H9 (cell line): ENCODE data around the gene PDPK1. TPM values are rescaled to one million over a fixed set of nuclear protein-coding genes. Genes with fewer than 3 reads are reported as not detected.

Source experiments
- DNase-seq: peaks from one replicate; pipeline ENCODE4 v3.0.0-alpha.2; 2017
- H2AFZ ChIP-seq: one replicate; pipeline ENCODE4 v1.6.1; 2013; ENCODE audit warnings: mild to moderate bottlenecking, low read length, control low read depth, moderate library complexity
- H2AK5ac ChIP-seq: 2 replicates; pipeline ENCODE4 v1.6.1; 2013; ENCODE audit warnings: low read length, control low read depth, mixed read lengths; ENCODE audit not compliant: insufficient read length
- H2BK120ac ChIP-seq: one replicate; pipeline ENCODE4 v1.6.1; 2013; ENCODE audit warnings: low read depth, mild to moderate bottlenecking, low read length, control low read depth, inconsistent platforms; ENCODE audit not compliant: poor library complexity, severe bottlenecking
- H2BK12ac ChIP-seq: 2 replicates; pipeline ENCODE4 v1.6.1; 2013; ENCODE audit warnings: low read length, control low read depth, mixed read lengths, low read depth; ENCODE audit not compliant: insufficient read length
- H2BK15ac ChIP-seq: 2 replicates; pipeline ENCODE4 v1.6.1; 2013; ENCODE audit warnings: low read depth, low read length, control low read depth
- H2BK20ac ChIP-seq: one replicate; pipeline ENCODE4 v1.6.1; 2013; ENCODE audit warnings: low read depth, mild to moderate bottlenecking, low read length, control low read depth, inconsistent platforms; ENCODE audit not compliant: poor library complexity, severe bottlenecking
- H2BK5ac ChIP-seq: 2 replicates; pipeline ENCODE4 v1.6.1; 2013; ENCODE audit warnings: low read length, control low read depth, mixed read lengths; ENCODE audit not compliant: insufficient read length
- H3K14ac ChIP-seq: 2 replicates; pipeline ENCODE4 v1.6.1; 2013; ENCODE audit warnings: low read length, control low read depth; ENCODE audit not compliant: insufficient read depth
- H3K18ac ChIP-seq: 2 replicates; pipeline ENCODE4 v1.6.1; 2013; ENCODE audit warnings: low read depth, mild to moderate bottlenecking, mixed read lengths, low read length, control low read depth; ENCODE audit not compliant: insufficient read length
- H3K23ac ChIP-seq: 2 replicates; pipeline ENCODE4 v1.6.1; 2013; ENCODE audit warnings: low read length, control low read depth, mixed read lengths, low read depth; ENCODE audit not compliant: insufficient read length
- H3K23me2 ChIP-seq: 2 replicates; pipeline ENCODE4 v1.6.1; 2013; ENCODE audit warnings: low read depth, mild to moderate bottlenecking, mixed read lengths, low read length, control low read depth; ENCODE audit not compliant: insufficient read length, poor library complexity, severe bottlenecking
- H3K27ac ChIP-seq: 2 replicates; pipeline ENCODE4 v1.5.1; 2013; ENCODE audit warnings: low read length, control low read depth, mixed read lengths, low read depth; ENCODE audit not compliant: insufficient read length
- H3K27me3 ChIP-seq: 2 replicates; pipeline ENCODE4 v1.6.1; 2013; ENCODE audit warnings: low read length, control low read depth, inconsistent platforms; ENCODE audit not compliant: insufficient read depth
- H3K4ac ChIP-seq: 2 replicates; pipeline ENCODE4 v1.6.1; 2013; ENCODE audit warnings: low read depth, mild to moderate bottlenecking, control low read depth, inconsistent platforms, low read length, moderate library complexity
- H3K4me1 ChIP-seq: 2 replicates; pipeline ENCODE4 v1.6.1; 2013; ENCODE audit warnings: low read length, control low read depth, inconsistent platforms; ENCODE audit not compliant: insufficient read depth
- H3K4me2 ChIP-seq: 2 replicates; pipeline ENCODE4 v1.6.1; 2013; ENCODE audit warnings: low read length, control low read depth, mixed read lengths; ENCODE audit not compliant: insufficient read length, insufficient read depth
- H3K56ac ChIP-seq: 2 replicates; pipeline ENCODE4 v1.6.1; 2013; ENCODE audit warnings: low read depth, mild to moderate bottlenecking, mixed read lengths, low read length, control low read depth; ENCODE audit not compliant: insufficient read length
- H3K79me1 ChIP-seq: 2 replicates; pipeline ENCODE4 v1.6.1; 2013; ENCODE audit warnings: low read depth, mild to moderate bottlenecking, moderate library complexity, low read length, control low read depth, inconsistent platforms; ENCODE audit not compliant: insufficient read depth, poor library complexity, severe bottlenecking
- H3K79me2 ChIP-seq: 2 replicates; pipeline ENCODE4 v1.6.1; 2013; ENCODE audit warnings: low read length, control low read depth, inconsistent platforms; ENCODE audit not compliant: insufficient read depth
- H3K9ac ChIP-seq: 2 replicates; pipeline ENCODE4 v1.6.1; 2013; ENCODE audit warnings: low read length, control low read depth, mixed read lengths; ENCODE audit not compliant: insufficient read length; ENCODE audit errors: extremely low read depth
- H3K9me3 ChIP-seq: one replicate; pipeline ENCODE4 v1.6.1; 2013; ENCODE audit warnings: low read depth, low read length, inconsistent platforms; ENCODE audit not compliant: control insufficient read depth
- H3T11ph ChIP-seq: one replicate; pipeline ENCODE4 v1.6.1; 2013; ENCODE audit warnings: mild to moderate bottlenecking, low read length, control low read depth, inconsistent platforms
- H4K20me1 ChIP-seq: one replicate; pipeline ENCODE4 v1.6.1; 2013; ENCODE audit not compliant: control insufficient read depth, insufficient read length, insufficient read depth
- H4K5ac ChIP-seq: 2 replicates; pipeline ENCODE4 v1.6.1; 2013; ENCODE audit warnings: low read depth, mild to moderate bottlenecking, mixed read lengths, low read length, control low read depth; ENCODE audit not compliant: insufficient read length
- H4K8ac ChIP-seq: replicated peaks from 2 replicates; pipeline ENCODE4 v1.6.1; 2013; ENCODE audit warnings: low read length, control low read depth, mixed read lengths, low read depth; ENCODE audit not compliant: insufficient read length
- H4K91ac ChIP-seq: 2 replicates; pipeline ENCODE4 v1.6.1; 2013; ENCODE audit warnings: low read depth, mild to moderate bottlenecking, moderate library complexity, mixed read lengths, low read length, control low read depth; ENCODE audit not compliant: insufficient read length
- H3K27ac Mint-ChIP-seq, 3 experiments: 2 replicates in 2 of 3; 3 replicates in 1 of 3; pipeline ENCODE4 v1.8.0; 2020 to 2021; ENCODE audit warnings: mixed read lengths in 3 of 3, mild to moderate bottlenecking in 1 of 3, moderate library complexity in 1 of 3
- H3K27me3 Mint-ChIP-seq: 2 replicates; pipeline ENCODE4 v1.8.0; 2021; ENCODE audit warnings: low read depth, mild to moderate bottlenecking, moderate library complexity, mixed read lengths
- H3K36me3 Mint-ChIP-seq, 3 experiments: 2 replicates in 2 of 3; 3 replicates in 1 of 3; pipeline ENCODE4 v1.8.0; 2020 to 2021; ENCODE audit warnings: low read depth in 3 of 3, mixed read lengths in 3 of 3; ENCODE audit not compliant: insufficient read depth in 1 of 3
- H3K4me1 Mint-ChIP-seq, 2 experiments: 2 replicates each; pipeline ENCODE4 v1.8.0; 2020; ENCODE audit warnings: mixed read lengths in 2 of 2
- H3K4me3 Mint-ChIP-seq, 2 experiments: 2 replicates in 1 of 2; 3 replicates in 1 of 2; pipeline ENCODE4 v1.8.0; 2020 to 2021; ENCODE audit warnings: mild to moderate bottlenecking in 2 of 2, mixed read lengths in 2 of 2, moderate library complexity in 1 of 2
- H3K9me3 Mint-ChIP-seq, 2 experiments: 2 replicates in 1 of 2; 3 replicates in 1 of 2; pipeline ENCODE4 v1.8.0; 2020; ENCODE audit warnings: mild to moderate bottlenecking in 2 of 2, mixed read lengths in 2 of 2, moderate library complexity in 1 of 2
- WGBS: extraction: QIAGEN DNeasy Blood & Tissue Kit; methylation state at CpG from one replicate; pipeline ENCODE4 v1.1.7; 2013; ENCODE audit warnings: missing lambda C conversion rate, low lambda C conversion rate, mixed read lengths; ENCODE audit not compliant: insufficient read length; ENCODE audit errors: extremely low coverage; 5-methylcytosine and 5-hydroxymethylcytosine counted together
- total RNA-seq: library from RNA; stranded (reverse); gene quantifications from 2 replicates; pipeline ENCODE4 v1.2.1, GENCODE V29; 2021
- TF ChIP-seq, protein P1 (sequence below): fragments of 200-600 bp; sonication (generic); conservative IDR thresholded peaks from 3 replicates; pipeline ENCODE4 v1.8.0; 2021; ENCODE audit warnings: antibody characterized with exemption, mild to moderate bottlenecking

Gene PDPK1
- total RNA-seq, 1 experiment from 2014 or later = 32.8 TPM

DNA sequence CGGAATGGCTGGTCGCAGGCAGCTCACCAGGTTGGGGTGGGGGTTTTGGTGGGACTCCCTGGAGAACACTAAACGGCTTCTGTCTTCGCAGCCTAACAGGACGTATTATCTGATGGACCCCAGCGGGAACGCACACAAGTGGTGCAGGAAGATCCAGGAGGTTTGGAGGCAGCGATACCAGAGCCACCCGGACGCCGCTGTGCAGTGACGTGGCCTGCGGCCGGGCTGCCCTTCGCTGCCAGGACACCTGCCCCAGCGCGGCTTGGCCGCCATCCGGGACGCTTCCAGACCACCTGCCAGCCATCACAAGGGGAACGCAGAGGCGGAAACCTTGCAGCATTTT, 59.7 kb downstream of the PDPK1 start:
- Mint-ChIP-seq H3K4me1 (no peaks in the 10 kb centered on the region), H3K9me3 (no peaks in the 10 kb centered on the region), H3K27me3 (no peaks in the 10 kb centered on the region), H3K36me3 (peaks cover 0 to 22% (median 19%) of the 10 kb centered on the region in 3 experiments; a peak in 5 of 7 replicates), H3K27ac (no peak overlapping the region), H3K4me3 (no peak overlapping the region)
- Histone ChIP-seq H3K79me2 (no peaks in the 10 kb centered on the region), H2AFZ (no peak overlapping the region), H2BK5ac (no peak overlapping the region), H4K8ac (no peak overlapping the region), H3K18ac (no peak overlapping the region), H3K56ac (no peak overlapping the region), H2BK120ac (no peak overlapping the region), H3K9me3 (no peaks in the 10 kb centered on the region), H3K27ac (no peak overlapping the region), H3K4me1 (no peaks in the 10 kb centered on the region), H3K23ac (no peak overlapping the region), H3K79me1 (no peaks in the 10 kb centered on the region), H3K23me2 (no peaks in the 10 kb centered on the region), H3K9ac (no peak overlapping the region), H3K27me3 (no peaks in the 10 kb centered on the region), H2BK20ac (no peak overlapping the region), H4K20me1 (no peaks in the 10 kb centered on the region), H3K14ac (no peak overlapping the region), H3K4ac (no peak overlapping the region), H4K5ac (no peak overlapping the region), H2BK15ac (no peak overlapping the region), H3T11ph (no peak overlapping the region), H2BK12ac (no peak overlapping the region), H3K4me2 (no peak overlapping the region), H2AK5ac (no peak overlapping the region), H4K91ac (no peak overlapping the region)
- DNase-seq = no peak
- TF ChIP-seq, protein P1, sequence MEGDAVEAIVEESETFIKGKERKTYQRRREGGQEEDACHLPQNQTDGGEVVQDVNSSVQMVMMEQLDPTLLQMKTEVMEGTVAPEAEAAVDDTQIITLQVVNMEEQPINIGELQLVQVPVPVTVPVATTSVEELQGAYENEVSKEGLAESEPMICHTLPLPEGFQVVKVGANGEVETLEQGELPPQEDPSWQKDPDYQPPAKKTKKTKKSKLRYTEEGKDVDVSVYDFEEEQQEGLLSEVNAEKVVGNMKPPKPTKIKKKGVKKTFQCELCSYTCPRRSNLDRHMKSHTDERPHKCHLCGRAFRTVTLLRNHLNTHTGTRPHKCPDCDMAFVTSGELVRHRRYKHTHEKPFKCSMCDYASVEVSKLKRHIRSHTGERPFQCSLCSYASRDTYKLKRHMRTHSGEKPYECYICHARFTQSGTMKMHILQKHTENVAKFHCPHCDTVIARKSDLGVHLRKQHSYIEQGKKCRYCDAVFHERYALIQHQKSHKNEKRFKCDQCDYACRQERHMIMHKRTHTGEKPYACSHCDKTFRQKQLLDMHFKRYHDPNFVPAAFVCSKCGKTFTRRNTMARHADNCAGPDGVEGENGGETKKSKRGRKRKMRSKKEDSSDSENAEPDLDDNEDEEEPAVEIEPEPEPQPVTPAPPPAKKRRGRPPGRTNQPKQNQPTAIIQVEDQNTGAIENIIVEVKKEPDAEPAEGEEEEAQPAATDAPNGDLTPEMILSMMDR = no peak
- no CpG with 5 or more reads among the region's 22 CpGs for WGBS
